CD4-positive, alpha-beta T cell (primary cell): ENCODE data around the gene DPAGT1. TPM values are rescaled to one million over a fixed set of nuclear protein-coding genes. Genes with fewer than 3 reads are reported as not detected.
A peak's percentile ranks its signal among the peaks of the same experiment; 100 is the strongest.

Source experiments
- ATAC-seq: fragments of 200-7000 bp; cut with Tn5 transposase; one replicate; pipeline ENCODE4 v1.10.0; 2022; ENCODE audit warnings: mild to moderate bottlenecking; ENCODE audit not compliant: poor library complexity
- CTCF ChIA-PET: fragments of 350-600 bp; sonication (Branson Sonifier 250); formaldehyde crosslinking; loops from one replicate; lab custom pipeline; 2021; ENCODE audit warnings: antibody characterized with exemption, inconsistent platforms; lab: Charles Lee
- POLR2A ChIA-PET: fragments of 350-600 bp; sonication (Branson Sonifier 250); formaldehyde crosslinking; loops from one replicate; lab custom pipeline; 2021; ENCODE audit warnings: antibody characterized with exemption, inconsistent platforms; lab: Charles Lee
- DNase-seq, 14 experiments: peaks; one replicate each; pipeline ENCODE4 v3.0.0-alpha.2; 2013 to 2020; ENCODE audit warnings: mixed read lengths in 2 of 14
- H3K27ac ChIP-seq, 2 donors: one replicate each; pipeline versions ENCODE4 v1.5.1 to v1.7.0; 2013; ENCODE audit warnings: low read length in 2 of 2, low read depth in 1 of 2, mild to moderate bottlenecking in 1 of 2
- H3K27me3 ChIP-seq, 2 experiments: 1 replicate in 1 of 2; 2 replicates in 1 of 2; pipeline versions ENCODE4 v1.6.1 to v1.7.0; 2013; ENCODE audit warnings: low read length in 2 of 2, control low read depth in 1 of 2, mild to moderate bottlenecking in 1 of 2, moderate library complexity in 1 of 2; ENCODE audit not compliant: insufficient read depth in 2 of 2, control insufficient read depth in 1 of 2
- H3K36me3 ChIP-seq: one replicate; pipeline ENCODE4 v1.6.1; 2013; ENCODE audit warnings: low read length, control low read depth; ENCODE audit not compliant: insufficient read depth
- H3K4me1 ChIP-seq: one replicate; pipeline ENCODE4 v1.6.1; 2013; ENCODE audit warnings: low read length, control low read depth; ENCODE audit not compliant: insufficient read depth
- H3K4me3 ChIP-seq: one replicate; pipeline ENCODE4 v1.5.1; 2013; ENCODE audit warnings: mild to moderate bottlenecking, low read length, moderate library complexity
- H3K9me3 ChIP-seq, 2 experiments: 1 replicate in 1 of 2; 2 replicates in 1 of 2; pipeline versions ENCODE4 v1.6.1 to v1.7.0; 2013; ENCODE audit warnings: low read length in 2 of 2, mild to moderate bottlenecking in 2 of 2, control low read depth in 1 of 2, moderate library complexity in 1 of 2; ENCODE audit not compliant: control insufficient read depth in 1 of 2, insufficient read depth in 1 of 2
- H3K27ac Mint-ChIP-seq: one replicate; pipeline ENCODE4 v1.8.0; 2020; ENCODE audit warnings: mixed read lengths
- H3K27me3 Mint-ChIP-seq: one replicate; pipeline ENCODE4 v1.8.0; 2021; ENCODE audit warnings: mixed read lengths
- H3K36me3 Mint-ChIP-seq: one replicate; pipeline ENCODE4 v1.8.0; 2021; ENCODE audit warnings: low read depth, mixed read lengths
- H3K4me1 Mint-ChIP-seq: one replicate; pipeline ENCODE4 v1.8.0; 2021; ENCODE audit warnings: low read depth, mixed read lengths
- H3K4me3 Mint-ChIP-seq: one replicate; pipeline ENCODE4 v1.8.0; 2020; ENCODE audit warnings: mild to moderate bottlenecking, mixed read lengths
- H3K9me3 Mint-ChIP-seq: one replicate; pipeline ENCODE4 v1.8.0; 2020; ENCODE audit warnings: mixed read lengths
- CTCF ChIP-seq: fragments of 200-600 bp; IDR thresholded peaks from one replicate; pipeline ENCODE4 v1.8.0; 2022; ENCODE audit warnings: antibody characterized with exemption, mild to moderate bottlenecking
- intact Hi-C, 2 experiments: fragments of 100-400 bp; cut with DNase I in 1 of 2; cut with micrococcal nuclease in 1 of 2; formaldehyde crosslinking; loops; one replicate each; pipeline versions ENCODE4 v1.15.1 to v1.9.0; 2023 to 2025; cut with DNase I, micrococcal nuclease
- total RNA-seq, 174 experiments: library from RNA in 2 of 174; stranded (reverse) in 2 of 174; gene quantifications; one replicate each; pipeline ENCODE4 v1.2.3 and lab custom pipeline; 2021 to 2026

The DPAGT1 gene
- total RNA-seq, 2 experiments from 2014 or later, result 9.5 to 11.7 TPM

GRCh38 chr11:119116601-119117000 is 14.9 kb upstream of the DPAGT1 start:
- Mint-ChIP-seq H3K4me3 (peak overlapping the region; percentile 71), H3K36me3 (peaks cover 45% of the 10 kb centered on the region), H3K9me3 (no peaks in the 10 kb centered on the region), H3K4me1 (peaks cover 37% of the 10 kb centered on the region), H3K27ac (peak overlapping the region; percentile 86), H3K27me3 (no peaks in the 10 kb centered on the region)
- Histone ChIP-seq H3K9me3 (no peaks in the 10 kb centered on the region), H3K4me3 (no peak overlapping the region), H3K36me3 (peaks cover 49% of the 10 kb centered on the region), H3K27ac (peak overlapping the region; percentile 59 to 80), H3K4me1 (peaks cover 44% of the 10 kb centered on the region), H3K27me3 (no peaks in the 10 kb centered on the region)
- ATAC-seq (no peak), DNase-seq (no peak)
- intact Hi-C loops, result loop anchor here in 1 of 2 experiments (5.0 kb wide), 1 partner anchor 184 kb away; no protein-coding TSS in a partner anchor
- POLR2A ChIA-PET, result interaction anchor here (1.1 to 2.6 kb wide), 5 partner anchors 10 to 49 kb away, joined by 3 to 33 read pairs (median 20); partner anchors contain the start of genes C2CD2L, DPAGT1 and VPS11
- TF ChIP-seq CTCF, result no peak
- CTCF ChIA-PET, result no interaction called here

GRCh38 chr11:119116235-119116594 is 14.6 kb upstream of the DPAGT1 start:
- H3K36me3 ChIP-seq, result peaks cover 52% of the 10 kb centered on the region
- Mint-ChIP-seq H3K27me3 (no peaks in the 10 kb centered on the region), H3K36me3 (peaks cover 45% of the 10 kb centered on the region), H3K4me3 (peak overlapping the region; percentile 71), H3K4me1 (peaks cover 35% of the 10 kb centered on the region), H3K9me3 (no peaks in the 10 kb centered on the region), H3K27ac (peak overlapping the region; percentile 86)
- H3K4me3 ChIP-seq, result peak overlapping the region; percentile 48
- intact Hi-C loops, result loop anchor here in 1 of 2 experiments (5.0 kb wide), 1 partner anchor 184 kb away; no protein-coding TSS in a partner anchor
- TF ChIP-seq CTCF, result no peak
- CTCF ChIA-PET, result interaction anchor here (0.6 to 1.1 kb wide), 2 partner anchors 9 to 21 kb away, joined by 3 read pairs; partner anchors contain the start of gene C2CD2L
- H3K27ac ChIP-seq, result peak overlapping the region; percentile 59 to 80
- DNase-seq, result no peak
- no peaks in the 10 kb centered on the region for H3K9me3 ChIP-seq
- H3K27me3 ChIP-seq, result no peaks in the 10 kb centered on the region
- POLR2A ChIA-PET, result interaction anchor here (0.7 to 2.6 kb wide), 12 partner anchors 9 to 118 kb away, joined by 3 to 33 read pairs (median 4); partner anchors contain the start of genes ABCG4, C2CD2L, CBL and CENATAC
- no peak for ATAC-seq
- peaks cover 44% of the 10 kb centered on the region for H3K4me1 ChIP-seq

GRCh38 chr11:119115484-119116234 is 14.0 kb upstream of the DPAGT1 start:
- TF ChIP-seq CTCF, result no peak
- peak overlapping the region; percentile 48 for H3K4me3 ChIP-seq
- POLR2A ChIA-PET, result interaction anchor here (0.7 to 2.6 kb wide), 13 partner anchors 9 to 118 kb away, joined by 3 to 33 read pairs (median 4); partner anchors contain the start of genes ABCG4, C2CD2L, CBL and CENATAC
- intact Hi-C loops, result loop anchor here in 1 of 2 experiments (1.0 to 5.0 kb wide), 2 partner anchors 14 to 183 kb away; no protein-coding TSS in a partner anchor
- ATAC-seq (peak; percentile 94), DNase-seq (peak in 6 of 14 experiments; percentile 15 to 73 (median 56))
- Mint-ChIP-seq H3K4me1 (peaks cover 30% of the 10 kb centered on the region), H3K36me3 (peaks cover 47% of the 10 kb centered on the region), H3K27ac (peak overlapping the region; percentile 86), H3K9me3 (no peaks in the 10 kb centered on the region), H3K27me3 (no peaks in the 10 kb centered on the region), H3K4me3 (peak overlapping the region; percentile 71)
- no peaks in the 10 kb centered on the region for H3K27me3 ChIP-seq
- no peaks in the 10 kb centered on the region for H3K9me3 ChIP-seq
- H3K36me3 ChIP-seq, result peaks cover 58% of the 10 kb centered on the region
- CTCF ChIA-PET, result interaction anchor here (0.6 to 1.1 kb wide), 2 partner anchors 9 to 21 kb away, joined by 3 read pairs; partner anchors contain the start of gene C2CD2L
- peaks cover 42% of the 10 kb centered on the region for H3K4me1 ChIP-seq
- H3K27ac ChIP-seq, result peak overlapping the region; percentile 59 to 80
